Cardiac fibroblast (primary cell): ENCODE data around the gene COX15.

ENCODE experiments used
- DNase-seq, 2 donors: peaks; one replicate each; pipeline versions ENCODE4 v3.0.0 to v3.0.0-alpha.2; 2010; ENCODE audit warnings: low read depth in 2 of 2
- H3K4me3 ChIP-seq, 2 donors: replicated peaks in 1 of 2; 1 replicate in 1 of 2; 2 replicates in 1 of 2; pipeline ENCODE4 v1.5.1; 2011; ENCODE audit warnings: low read depth in 2 of 2, low read length in 2 of 2, mild to moderate bottlenecking in 2 of 2, moderate library complexity in 1 of 2
- CTCF ChIP-seq: IDR thresholded peaks from one replicate; pipeline ENCODE4 v1.5.1; 2011; ENCODE audit warnings: low read depth, mild to moderate bottlenecking, low read length, inconsistent platforms

Gene COX15

GRCh38 chr10:99685597-99685967 is 46.3 kb downstream of the COX15 start:
- TF ChIP-seq CTCF = no peak
- no peak overlapping the region for H3K4me3 ChIP-seq
- no peak for DNase-seq

GRCh38 chr10:99682752-99683151 is 49.2 kb downstream of the COX15 start:
- peak; percentile 11 for TF ChIP-seq CTCF
- peak in 1 of 2 donors; percentile 2 for DNase-seq
- no peak overlapping the region for H3K4me3 ChIP-seq
